NB4 (cell line): Measurements from ENCODE around the gene PCK1.

Experiments used
- POLR2A ChIP-seq: IDR thresholded peaks from 2 replicates; pipeline ENCODE4 v1.6.1; 2011; ENCODE audit warnings: mild to moderate bottlenecking; ENCODE audit not compliant: insufficient read length; ENCODE audit errors: extremely low read depth
- TF ChIP-seq, protein P1 (sequence below): IDR thresholded peaks from one replicate; pipeline ENCODE4 v1.5.1; 2012; ENCODE audit warnings: low read depth, low read length
- TF ChIP-seq, protein P2 (sequence below): IDR thresholded peaks from 2 replicates; pipeline ENCODE4 v1.6.1; 2011; ENCODE audit warnings: low read depth, low read length

DNA sequence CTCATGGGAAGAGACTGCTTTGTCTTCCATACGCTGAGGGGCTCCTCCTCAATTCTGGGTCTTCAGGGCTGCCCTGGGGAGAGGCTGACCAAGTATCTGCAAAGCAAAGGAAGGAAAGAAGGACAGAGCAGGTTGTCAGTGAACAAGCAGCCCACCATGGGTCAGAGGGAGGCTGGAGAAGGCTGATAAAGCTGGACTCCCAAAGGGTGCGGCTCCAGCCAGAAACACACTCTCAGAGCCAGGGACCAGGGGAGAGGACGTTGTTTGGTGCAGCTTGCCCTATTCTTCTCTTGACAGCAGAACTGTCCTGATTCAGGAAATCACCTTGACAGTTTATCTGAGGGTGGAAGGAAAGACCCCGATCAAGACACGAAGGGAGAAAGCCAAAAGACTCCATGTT, 25.6 kb upstream of the PCK1 start:
- TF ChIP-seq, protein P1, sequence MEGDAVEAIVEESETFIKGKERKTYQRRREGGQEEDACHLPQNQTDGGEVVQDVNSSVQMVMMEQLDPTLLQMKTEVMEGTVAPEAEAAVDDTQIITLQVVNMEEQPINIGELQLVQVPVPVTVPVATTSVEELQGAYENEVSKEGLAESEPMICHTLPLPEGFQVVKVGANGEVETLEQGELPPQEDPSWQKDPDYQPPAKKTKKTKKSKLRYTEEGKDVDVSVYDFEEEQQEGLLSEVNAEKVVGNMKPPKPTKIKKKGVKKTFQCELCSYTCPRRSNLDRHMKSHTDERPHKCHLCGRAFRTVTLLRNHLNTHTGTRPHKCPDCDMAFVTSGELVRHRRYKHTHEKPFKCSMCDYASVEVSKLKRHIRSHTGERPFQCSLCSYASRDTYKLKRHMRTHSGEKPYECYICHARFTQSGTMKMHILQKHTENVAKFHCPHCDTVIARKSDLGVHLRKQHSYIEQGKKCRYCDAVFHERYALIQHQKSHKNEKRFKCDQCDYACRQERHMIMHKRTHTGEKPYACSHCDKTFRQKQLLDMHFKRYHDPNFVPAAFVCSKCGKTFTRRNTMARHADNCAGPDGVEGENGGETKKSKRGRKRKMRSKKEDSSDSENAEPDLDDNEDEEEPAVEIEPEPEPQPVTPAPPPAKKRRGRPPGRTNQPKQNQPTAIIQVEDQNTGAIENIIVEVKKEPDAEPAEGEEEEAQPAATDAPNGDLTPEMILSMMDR: no peak
- no peak for TF ChIP-seq POLR2A
- TF ChIP-seq, protein P2, sequence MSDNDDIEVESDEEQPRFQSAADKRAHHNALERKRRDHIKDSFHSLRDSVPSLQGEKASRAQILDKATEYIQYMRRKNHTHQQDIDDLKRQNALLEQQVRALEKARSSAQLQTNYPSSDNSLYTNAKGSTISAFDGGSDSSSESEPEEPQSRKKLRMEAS: no peak
